ENCODE measurements around the gene PARD6G.

PARD6G gene

DNA sequence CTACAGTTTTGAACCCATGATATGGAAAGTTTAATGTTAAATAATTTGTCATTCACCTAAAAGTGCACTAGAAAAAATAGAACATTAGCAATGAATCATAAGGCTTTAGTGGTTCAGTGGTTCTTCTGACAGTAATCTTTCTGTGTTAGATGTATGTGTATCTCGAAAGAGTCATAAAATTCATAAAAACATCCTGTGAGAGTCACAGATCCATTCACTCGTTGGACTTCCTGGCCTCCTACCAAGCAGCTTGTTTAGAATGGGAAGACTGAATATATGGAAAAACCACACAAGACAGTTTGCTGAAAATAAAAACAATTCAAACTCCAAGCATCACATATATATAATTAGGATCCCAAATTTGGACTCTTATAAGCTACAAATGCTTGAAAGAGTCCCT lies 103.4 kb downstream of the PARD6G start:
- no peak for ATAC-seq

GRCh38 chr18:80140455-80140985 lies 106.8 kb downstream of the PARD6G start:
- ATAC-seq, result no peak

DNA sequence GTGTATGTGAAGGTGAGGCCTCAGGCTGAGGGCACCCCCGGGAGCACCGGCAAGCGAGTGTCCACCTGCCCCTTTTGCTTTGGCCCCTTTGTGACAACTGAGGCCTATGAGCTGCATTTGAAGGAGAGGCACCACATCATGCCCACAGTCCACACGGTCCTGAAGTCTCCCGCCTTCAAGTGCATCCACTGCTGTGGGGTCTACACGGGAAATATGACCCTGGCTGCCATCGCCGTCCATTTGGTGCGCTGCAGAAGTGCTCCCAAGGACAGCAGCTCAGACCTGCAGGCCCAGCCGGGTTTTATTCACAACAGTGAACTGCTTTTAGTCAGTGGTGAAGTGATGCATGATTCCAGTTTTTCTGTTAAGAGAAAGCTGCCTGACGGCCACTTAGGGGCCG lies 109.3 kb downstream of the PARD6G start:
- no peak for ATAC-seq

DNA sequence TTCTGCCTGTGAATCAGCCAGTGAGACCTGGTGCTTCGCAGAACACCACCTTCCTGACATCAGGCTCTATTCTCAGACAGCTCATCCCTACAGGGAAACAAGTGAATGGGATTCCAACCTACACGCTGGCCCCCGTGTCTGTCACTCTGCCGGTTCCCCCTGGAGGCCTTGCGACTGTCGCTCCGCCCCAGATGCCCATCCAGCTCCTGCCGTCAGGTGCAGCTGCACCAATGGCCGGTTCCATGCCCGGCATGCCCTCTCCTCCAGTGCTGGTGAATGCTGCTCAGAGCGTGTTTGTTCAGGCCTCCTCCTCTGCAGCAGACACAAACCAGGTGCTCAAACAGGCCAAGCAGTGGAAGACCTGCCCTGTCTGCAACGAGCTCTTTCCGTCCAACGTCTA lies 110.2 kb downstream of the PARD6G start:
- ATAC-seq, result no peak

- ATAC-seq, result no peak
These were observed 110.6 kb downstream of the PARD6G start for GRCh38 chr18:80136679-80137078.

- ATAC-seq, result no peak
These were observed 112.2 kb downstream of the PARD6G start for GRCh38 chr18:80135136-80135535.

DNA sequence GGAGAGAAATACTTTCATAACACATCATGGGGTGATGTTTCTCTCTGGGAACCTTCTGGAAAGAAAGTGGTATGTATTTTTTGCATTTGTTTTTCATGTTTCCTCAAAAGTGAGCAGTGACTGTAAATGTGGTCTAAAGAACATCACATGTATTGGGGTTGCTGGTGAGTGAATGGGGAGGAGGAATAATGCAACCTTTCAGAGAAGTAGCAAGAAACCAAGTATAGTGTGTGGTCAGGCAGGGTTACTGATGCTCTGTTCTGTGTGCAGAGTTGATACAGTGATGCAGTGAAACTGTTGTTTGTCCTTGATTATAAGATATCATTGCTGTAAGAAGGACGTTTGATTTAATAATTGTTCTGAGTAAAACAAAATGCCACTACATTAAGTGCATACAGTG lies 114.2 kb downstream of the PARD6G start:
- no peak for ATAC-seq

- no peak for ATAC-seq
These were observed 115.0 kb downstream of the PARD6G start for GRCh38 chr18:80132180-80132812.

- ATAC-seq, result no peak
These were observed 116.8 kb downstream of the PARD6G start for GRCh38 chr18:80130555-80130954.

- ATAC-seq, result no peak
These were observed 117.5 kb downstream of the PARD6G start for GRCh38 chr18:80129672-80130367.

DNA sequence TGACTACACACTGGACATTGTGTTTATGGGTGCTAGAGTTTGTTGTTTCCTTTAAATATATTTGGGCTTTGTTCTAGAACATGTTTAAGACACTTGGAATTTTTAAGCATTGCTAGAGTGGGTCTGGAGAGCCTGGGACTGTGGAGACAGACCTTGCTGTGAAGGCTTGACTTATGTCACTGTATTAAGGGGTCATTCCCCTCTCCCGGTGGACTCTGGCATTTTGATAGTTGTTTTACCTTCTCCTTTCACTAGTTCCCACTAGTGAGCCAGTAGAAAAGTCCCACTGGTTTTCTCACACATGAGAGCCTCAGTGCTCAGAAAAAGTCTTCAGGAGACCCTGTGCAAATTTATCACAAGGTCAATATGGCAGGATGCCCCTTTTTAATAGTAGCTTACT lies 119.7 kb downstream of the PARD6G start:
- ATAC-seq, result no peak

DNA sequence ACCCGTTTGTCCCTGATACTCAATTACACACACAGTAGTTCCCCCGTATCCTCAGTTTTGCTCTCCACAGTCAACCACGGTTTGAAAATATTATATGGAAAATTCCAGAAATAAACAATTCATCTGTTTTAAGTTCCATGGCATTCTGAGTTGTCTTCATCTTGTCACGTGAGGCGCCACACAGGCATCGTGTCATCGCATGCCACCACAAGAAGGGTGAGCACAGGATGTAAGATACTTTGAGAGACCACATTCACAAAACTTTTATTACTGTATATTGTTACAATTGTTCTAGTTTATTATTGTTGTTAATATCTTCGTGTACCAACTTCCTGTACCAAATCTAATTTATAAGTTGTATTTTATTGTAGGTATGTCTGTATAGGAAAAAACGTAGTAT lies 120.5 kb downstream of the PARD6G start:
- ATAC-seq, result no peak

GRCh38 chr18:80124131-80124530 lies 123.2 kb downstream of the PARD6G start:
- no peak for ATAC-seq

DNA sequence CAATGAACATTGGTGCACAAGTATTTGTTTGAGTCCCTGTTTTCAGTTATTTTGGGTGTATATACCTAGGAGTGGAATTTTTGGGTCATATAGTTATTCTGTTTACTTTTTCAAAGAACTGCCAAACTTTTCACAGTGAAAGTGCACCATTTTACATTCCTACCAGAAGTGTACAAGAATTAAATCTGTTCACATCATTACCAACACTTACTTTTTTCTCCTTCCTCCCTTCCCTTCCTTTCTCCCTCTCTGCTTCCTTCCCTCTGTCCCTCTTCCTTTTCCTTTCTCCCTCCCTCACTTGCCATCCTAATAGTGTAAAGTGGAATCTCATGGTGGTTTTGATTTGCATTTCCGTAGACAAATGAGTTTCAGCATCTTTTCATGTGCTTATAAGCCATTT lies 126.4 kb downstream of the PARD6G start:
- ATAC-seq, result no peak

DNA sequence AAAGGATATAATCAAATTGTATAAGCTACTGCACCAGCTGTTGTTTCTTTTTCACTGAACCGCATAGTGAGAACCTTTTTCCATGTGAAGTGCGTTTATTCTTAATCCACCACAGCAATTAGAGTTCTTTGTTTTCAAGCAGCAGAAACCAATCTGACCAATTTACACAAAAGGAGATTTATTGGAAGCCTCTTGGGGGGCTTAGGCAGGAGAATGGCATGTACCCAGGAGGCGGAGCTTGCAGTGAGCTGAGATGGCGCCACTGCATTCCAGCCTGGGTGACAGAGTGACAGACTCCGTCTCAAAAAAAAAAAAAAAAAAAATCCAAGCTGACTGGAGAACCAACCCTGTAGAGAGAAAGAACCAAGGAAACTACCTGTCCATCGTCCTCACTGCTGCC lies 128.2 kb downstream of the PARD6G start:
- ATAC-seq, result no peak

- no peak for ATAC-seq
These were observed 132.3 kb downstream of the PARD6G start for GRCh38 chr18:80115035-80115434.

GRCh38 chr18:80112624-80113248 lies 134.6 kb downstream of the PARD6G start:
- no peak for ATAC-seq

- ATAC-seq, result peak in 1 of 2 donors; percentile 15
These were observed 137.6 kb downstream of the PARD6G start for GRCh38 chr18:80109676-80110078.

GRCh38 chr18:80108739-80109675 lies 138.3 kb downstream of the PARD6G start, which contains the start of gene ADNP2:
Gene ADNP2, plus strand, starts transcription at chr18:80109262. Its CDS starts 8,281 bp downstream, at chr18:80117543.
- ATAC-seq, result peak; percentile 74 to 80

DNA sequence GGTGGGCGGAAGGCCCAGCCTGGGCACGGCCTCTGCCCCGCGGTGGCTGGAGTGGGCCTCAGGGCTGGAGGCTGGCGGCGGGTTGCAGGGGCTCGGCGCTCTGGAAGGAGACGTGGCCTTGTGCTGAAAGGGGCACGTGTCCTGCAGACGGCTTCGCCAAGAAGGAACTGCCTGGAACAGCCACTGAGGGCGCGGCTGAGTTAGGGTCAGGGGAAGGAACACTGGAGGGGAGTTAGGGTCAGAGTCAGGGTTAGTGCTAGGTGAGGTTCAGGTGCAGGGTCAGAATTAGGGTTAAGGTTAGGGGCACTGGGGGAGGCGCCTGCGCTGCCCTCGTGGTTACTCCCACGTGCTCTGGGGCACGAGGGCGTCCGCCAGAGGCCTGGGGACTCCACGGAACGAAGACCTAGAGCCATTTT lies 139.2 kb downstream of the PARD6G start:
- no peak for ATAC-seq

- no peak for ATAC-seq
These were observed 139.9 kb downstream of the PARD6G start for GRCh38 chr18:80107426-80107825.
